Stimulated activated naive CD8-positive, alpha-beta T cell treated with anti-CD3 and anti-CD28 coated beads, Interleukin-15, Interleukin-2, amounts not matched to agents 100 U/mL and 50 U/mL, for 24 hours (primary cell): ENCODE measurements around the gene SLC66A3.
A peak's percentile ranks its signal among the peaks of the same experiment; 100 is the strongest.
"Not testable (repeated sequence)": the region's sequence is repeated elsewhere in the genome, so short reads cannot be mapped to it uniquely, and the experiment has no call there.

ENCODE experiments used
- ATAC-seq: fragments of 150-1000 bp; cut with Tn5 transposase; one replicate; pipeline ENCODE4 v1.10.0; 2021
- DNase-seq: peaks from one replicate; pipeline ENCODE4 v3.0.0; 2021

SLC66A3 gene

GRCh38 chr2:11163439-11164317, 8.4 kb downstream of the SLC66A3 start:
- DNase-seq (no peak), ATAC-seq (no peak)

GRCh38 chr2:11165046-11165445, 9.8 kb downstream of the SLC66A3 start:
- ATAC-seq = not testable (repeated sequence)

GRCh38 chr2:11166476-11166875, 11.2 kb downstream of the SLC66A3 start:
- no peak for DNase-seq
- no peak for ATAC-seq

More at GRCh38 chr2:11165046-11165445, 9.8 kb downstream of the SLC66A3 start:
- not testable (repeated sequence) for DNase-seq

- ATAC-seq = no peak
- no peak for DNase-seq
Observed at GRCh38 chr2:11168488-11168887, 13.2 kb downstream of the SLC66A3 start.

- no peak for DNase-seq
Observed at GRCh38 chr2:11169333-11169732, 14.1 kb downstream of the SLC66A3 start.

GRCh38 chr2:11174222-11174621, 19.0 kb downstream of the SLC66A3 start:
- no peak for ATAC-seq
- no peak for DNase-seq

More at GRCh38 chr2:11169333-11169732, 14.1 kb downstream of the SLC66A3 start:
- ATAC-seq = no peak

GRCh38 chr2:11175293-11175795, 20.1 kb downstream of the SLC66A3 start:
- no peak for DNase-seq
- ATAC-seq = no peak

GRCh38 chr2:11177871-11178690, 22.8 kb downstream of the SLC66A3 start:
- ATAC-seq (no peak), DNase-seq (no peak)

GRCh38 chr2:11179196-11179595, 23.9 kb downstream of the SLC66A3 start:
- ATAC-seq = no peak
- no peak for DNase-seq

GRCh38 chr2:11179899-11180298, 24.6 kb downstream of the SLC66A3 start:
- no peak for ATAC-seq
- DNase-seq = no peak

- ATAC-seq (no peak), DNase-seq (no peak)
Observed at GRCh38 chr2:11180653-11181052, 25.4 kb downstream of the SLC66A3 start.

GRCh38 chr2:11182951-11183350, 27.7 kb downstream of the SLC66A3 start:
- DNase-seq (no peak), ATAC-seq (no peak)

- DNase-seq = no peak
- ATAC-seq = no peak
Observed at GRCh38 chr2:11186145-11186544, 30.9 kb downstream of the SLC66A3 start.

- no peak for ATAC-seq
- no peak for DNase-seq
Observed at GRCh38 chr2:11187083-11187619, 31.9 kb downstream of the SLC66A3 start.

- no peak for ATAC-seq
- DNase-seq = no peak
Observed at GRCh38 chr2:11187731-11188130, 32.5 kb downstream of the SLC66A3 start.

- DNase-seq (no peak), ATAC-seq (no peak)
Observed at GRCh38 chr2:11196246-11196645, 41.0 kb downstream of the SLC66A3 start.

- ATAC-seq (no peak), DNase-seq (no peak)
Observed at GRCh38 chr2:11200651-11201050, 45.4 kb downstream of the SLC66A3 start.

GRCh38 chr2:11201969-11202368, 46.7 kb downstream of the SLC66A3 start:
- ATAC-seq (no peak), DNase-seq (no peak)

GRCh38 chr2:11203480-11203879, 48.2 kb downstream of the SLC66A3 start:
- peak; percentile 88 for ATAC-seq
- no peak for DNase-seq

GRCh38 chr2:11208083-11208482, 52.8 kb downstream of the SLC66A3 start:
- no peak for DNase-seq
- ATAC-seq = no peak

- DNase-seq = no peak
- no peak for ATAC-seq
Observed at GRCh38 chr2:11212645-11213044, 57.4 kb downstream of the SLC66A3 start.

- no peak for ATAC-seq
- DNase-seq = no peak
Observed at GRCh38 chr2:11213090-11213638, 57.9 kb downstream of the SLC66A3 start.
